ENCODE measurements around the gene DDX19B.

DDX19B gene

GRCh38 chr16:70349783-70350182 lies 50.8 kb downstream of the DDX19B start:
- DNase-seq (ENCODE audit: low spot score): no peak

DNA sequence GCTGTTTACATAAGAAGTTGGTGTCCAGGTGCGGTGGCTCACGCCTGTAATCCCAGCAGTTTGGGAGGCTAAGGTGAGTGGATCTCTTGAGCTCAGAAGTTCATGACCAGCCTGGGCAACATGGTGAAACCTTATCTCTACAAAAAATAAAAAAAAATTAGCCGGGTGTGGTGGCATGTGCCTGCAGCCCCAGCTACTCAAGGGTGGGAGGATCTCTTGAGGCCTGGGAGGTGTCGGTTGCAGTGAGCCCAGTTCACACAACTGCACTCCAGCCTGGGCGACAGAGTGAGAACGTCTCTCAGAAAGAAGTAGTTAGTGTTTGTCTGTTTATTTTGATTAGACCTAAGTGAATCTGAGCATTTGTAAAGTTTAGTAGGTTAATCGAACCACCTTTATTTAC lies 60.6 kb downstream of the DDX19B start:
- no peak for DNase-seq (ENCODE audit: low spot score)

- DNase-seq (ENCODE audit: low spot score): no peak
Observed at GRCh38 chr16:70364399-70364798, 65.4 kb downstream of the DDX19B start.

DNA sequence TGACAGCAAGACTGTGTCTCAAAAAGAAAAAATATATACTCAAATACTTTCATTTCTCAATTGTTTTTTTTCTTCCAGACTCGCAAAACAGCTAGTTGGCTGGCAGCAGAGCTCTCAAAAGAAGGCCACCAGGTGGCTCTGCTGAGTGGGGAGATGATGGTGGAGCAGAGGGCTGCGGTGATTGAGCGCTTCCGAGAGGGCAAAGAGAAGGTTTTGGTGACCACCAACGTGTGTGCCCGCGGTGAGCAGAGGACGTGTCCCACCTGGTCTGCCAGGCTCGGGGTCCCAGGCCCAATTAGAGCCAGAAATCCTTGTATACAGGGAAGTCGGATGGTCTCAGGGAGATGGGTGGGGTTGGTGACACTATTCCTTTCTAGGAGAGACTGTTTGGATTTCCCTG lies 71.2 kb downstream of the DDX19B start:
- peak; percentile 49 for DNase-seq (ENCODE audit: low spot score)

GRCh38 chr16:70370924-70371323 lies 71.9 kb downstream of the DDX19B start:
- DNase-seq (ENCODE audit: low spot score): no peak

GRCh38 chr16:70372921-70373728 lies 74.1 kb downstream of the DDX19B start:
- no peak for DNase-seq (ENCODE audit: low spot score)

DNA sequence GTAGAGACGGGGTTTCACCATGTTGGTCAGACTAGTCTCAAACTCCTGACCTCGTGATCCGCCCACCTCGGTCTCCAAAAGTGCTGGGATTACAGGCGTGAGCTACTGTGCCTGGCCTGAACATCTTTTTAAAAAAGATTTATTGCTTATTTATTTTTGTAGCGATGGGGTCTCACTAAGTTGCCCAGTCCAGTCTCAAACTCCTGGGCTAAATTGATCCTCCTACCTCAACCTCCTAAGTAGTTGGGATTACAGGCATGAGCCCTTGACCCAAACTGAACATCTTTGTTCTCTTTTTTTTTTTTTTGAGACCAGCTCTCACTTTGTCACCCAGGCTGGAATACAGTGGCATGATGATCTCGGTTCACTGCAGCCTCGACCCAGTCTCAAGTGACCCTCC lies 75.2 kb downstream of the DDX19B start:
- no peak for DNase-seq (ENCODE audit: low spot score)

DNA sequence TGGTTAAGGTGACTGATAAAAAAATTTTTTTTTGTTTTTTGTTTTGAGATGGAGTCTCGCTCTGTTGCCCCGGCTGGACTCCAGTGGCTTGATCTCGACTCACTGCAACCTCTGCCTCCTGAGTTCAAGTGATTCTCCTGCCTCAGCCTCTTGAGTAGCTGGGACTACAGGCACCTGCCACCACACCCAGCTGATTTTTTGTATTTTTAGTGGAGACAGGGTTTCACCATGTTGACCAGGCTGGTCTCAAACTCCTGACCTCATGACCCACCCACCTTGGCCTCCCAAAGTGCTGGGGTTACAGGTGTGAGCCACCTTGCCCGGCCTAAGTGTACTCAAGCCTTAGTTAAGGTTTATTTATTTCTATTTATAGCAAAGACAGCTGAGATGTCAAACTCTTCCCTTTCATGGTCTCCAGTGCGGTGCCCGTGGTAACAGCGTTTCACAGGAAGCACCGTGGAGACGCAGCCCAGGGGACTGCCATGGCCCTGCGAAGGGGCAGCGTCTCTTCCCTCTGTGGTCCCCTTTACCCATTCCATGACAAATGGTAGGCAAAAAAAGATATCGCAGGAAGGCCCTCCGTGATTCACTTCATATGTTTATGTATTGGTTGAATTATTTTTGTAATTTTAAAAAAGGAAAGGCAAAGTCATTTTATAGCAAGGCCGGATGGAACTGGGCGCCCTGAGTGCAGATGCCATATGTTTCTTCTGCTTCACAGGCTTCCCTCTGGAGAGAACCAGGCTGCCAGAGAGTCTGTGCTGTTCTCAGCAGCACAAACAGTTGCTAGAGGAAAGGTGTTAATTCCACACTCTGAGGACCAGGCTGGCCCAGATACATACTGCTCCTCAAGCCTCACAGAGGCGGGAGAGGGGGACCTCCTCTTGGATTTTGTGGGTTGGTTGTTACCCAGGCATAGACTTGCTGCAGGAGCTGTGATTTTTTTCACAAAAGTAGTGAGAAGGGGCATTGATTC lies 76.9 kb downstream of the DDX19B start:
- DNase-seq (ENCODE audit: low spot score): no peak

- no peak for DNase-seq (ENCODE audit: low spot score)
Observed at GRCh38 chr16:70377782-70378181, 78.8 kb downstream of the DDX19B start.

DNA sequence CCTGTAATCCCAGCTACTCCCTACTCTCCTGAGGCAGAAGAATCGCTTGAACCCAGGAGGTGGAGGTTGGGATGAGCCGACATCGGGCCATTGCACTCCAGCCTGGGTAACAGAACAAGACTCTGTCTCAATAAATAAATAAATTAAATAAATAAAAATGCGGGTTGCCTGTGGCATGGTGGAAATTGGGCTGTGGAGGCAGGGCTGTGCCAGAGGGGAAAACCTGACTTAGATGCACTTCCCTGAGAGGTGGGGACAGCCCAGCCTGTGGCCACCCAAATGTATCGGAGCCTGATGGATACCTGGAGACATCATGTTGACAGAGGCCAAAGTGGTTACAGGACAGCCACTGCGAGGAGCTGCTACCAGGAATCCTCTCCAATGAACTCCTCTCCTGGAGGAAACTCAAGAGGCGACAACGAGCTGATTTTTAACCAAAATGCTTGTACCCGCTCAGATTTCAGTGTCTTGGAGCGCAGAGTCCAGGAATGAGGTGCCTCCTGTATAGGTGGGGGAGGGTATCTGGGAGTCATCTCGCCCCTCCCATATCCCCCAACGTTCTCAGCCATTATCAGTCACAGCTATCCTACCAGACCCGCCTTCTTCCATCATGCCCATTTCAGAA lies 80.0 kb downstream of the DDX19B start:
- DNase-seq (ENCODE audit: low spot score): no peak

DNA sequence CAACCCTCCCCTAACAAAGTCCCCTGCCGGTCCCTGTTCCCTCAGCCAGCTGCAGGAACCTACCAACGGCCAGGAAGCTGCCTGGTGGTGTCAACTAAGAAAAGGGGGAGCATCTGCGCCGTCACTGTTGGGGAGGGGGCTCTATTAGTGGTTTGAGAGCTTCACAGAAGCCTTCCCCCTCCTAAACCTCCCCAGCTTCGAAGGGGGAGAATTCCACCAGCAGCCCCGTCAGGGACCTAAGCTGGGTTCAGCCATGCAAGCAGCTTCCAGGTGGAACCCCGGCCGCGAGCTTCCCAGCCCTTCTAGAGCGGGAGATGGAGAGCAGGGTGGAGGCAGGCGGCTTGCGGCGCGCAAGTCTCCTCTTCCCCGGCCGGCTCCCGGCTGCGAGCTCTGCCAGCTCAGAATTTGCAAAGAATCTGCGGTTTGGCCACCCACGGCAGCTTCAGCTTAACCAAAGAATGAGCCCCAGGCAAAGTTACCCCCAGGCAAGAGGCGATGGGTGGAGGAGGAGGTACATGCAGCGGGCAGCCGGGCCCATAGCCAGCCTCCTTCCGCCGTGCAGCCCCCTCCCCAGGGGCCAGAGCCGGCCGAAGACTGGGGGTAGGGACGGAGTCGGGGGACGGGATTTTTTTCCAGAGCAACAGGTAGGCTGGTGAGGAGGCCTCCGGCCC lies 81.4 kb downstream of the DDX19B start:
- DNase-seq (ENCODE audit: low spot score): peak; percentile 86

GRCh38 chr16:70380919-70381603 lies 82.1 kb downstream of the DDX19B start:
- peak; percentile 97 for DNase-seq (ENCODE audit: low spot score)

DNA sequence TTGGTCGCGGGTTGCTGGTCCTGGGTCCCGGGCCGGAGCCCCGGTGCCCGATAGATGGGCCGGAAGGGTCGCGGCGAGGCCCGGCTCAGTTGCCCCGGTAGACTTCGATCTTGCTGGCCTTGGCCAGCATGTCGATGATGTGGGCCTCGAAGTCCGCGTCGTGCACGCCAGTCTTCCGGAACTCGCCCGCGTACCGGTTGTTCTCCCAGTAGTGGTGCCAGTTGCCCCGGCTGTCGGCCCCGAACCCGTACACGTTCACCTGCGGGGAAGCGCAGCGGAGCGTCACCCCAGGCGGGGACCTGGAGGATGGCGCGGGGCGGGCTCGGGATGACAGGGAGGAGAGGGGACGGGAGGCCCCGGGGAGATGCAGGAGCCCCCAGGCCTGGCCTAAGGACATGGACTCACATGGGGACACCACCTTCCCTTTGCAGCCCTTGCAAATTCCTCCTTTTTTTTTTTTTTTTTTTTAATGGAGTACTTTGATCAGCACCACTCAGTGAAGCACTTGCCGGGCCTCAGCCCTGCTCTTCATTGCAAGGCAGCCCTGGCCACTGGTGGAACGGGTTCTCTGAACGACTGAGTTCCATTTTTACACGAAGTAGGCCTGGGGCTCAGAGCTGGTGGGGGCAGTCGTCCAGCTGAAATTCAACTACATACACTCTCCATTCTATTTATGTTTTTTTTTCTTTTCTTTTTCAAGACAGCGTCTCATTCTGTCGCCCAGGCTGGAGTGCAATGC lies 82.8 kb downstream of the DDX19B start:
- no peak for DNase-seq (ENCODE audit: low spot score)

- DNase-seq (ENCODE audit: low spot score): no peak
Observed at GRCh38 chr16:70383421-70383960, 84.5 kb downstream of the DDX19B start.
